ENCODE measurements around the gene OLFM3. TPM values are rescaled to one million over a fixed set of nuclear protein-coding genes. Genes with fewer than 3 reads are reported as not detected.

Gene OLFM3
- total RNA-seq, 1 donor from 2014 or later, result 0.13 TPM

- no peak overlapping the region for H3K4me3 ChIP-seq (ENCODE audit: low read depth, low read length)
- no peaks in the 10 kb centered on the region for H3K36me3 ChIP-seq (ENCODE audit: control insufficient read depth, insufficient read depth, low read length)
- DNase-seq (ENCODE audit: low read depth), result no peak
- TF ChIP-seq CTCF (IDR thresholded peaks at IDR 0.05; ENCODE audit: insufficient read depth, low read length, poor library complexity, severe bottlenecking), result no peak
- H3K27me3 ChIP-seq (ENCODE audit: control insufficient read depth, insufficient read depth, low read length), result peaks cover 10% of the 10 kb centered on the region
Measured at GRCh38 chr1:101995984-101996745, 561 bp downstream of the OLFM3 start.

- H3K36me3 ChIP-seq (ENCODE audit: control insufficient read depth, insufficient read depth, low read length), result no peaks in the 10 kb centered on the region
- peaks cover 10% of the 10 kb centered on the region for H3K27me3 ChIP-seq (ENCODE audit: control insufficient read depth, insufficient read depth, low read length)
- no peak for TF ChIP-seq CTCF (IDR thresholded peaks at IDR 0.05; ENCODE audit: insufficient read depth, low read length, poor library complexity, severe bottlenecking)
- DNase-seq (ENCODE audit: low read depth), result no peak
- H3K4me3 ChIP-seq (ENCODE audit: low read depth, low read length), result no peak overlapping the region
Measured at GRCh38 chr1:101993710-101994109, 3.0 kb downstream of the OLFM3 start.

- DNase-seq (ENCODE audit: low read depth), result no peak
- Histone ChIP-seq H3K36me3 (ENCODE audit: control insufficient read depth, insufficient read depth, low read length) (no peaks in the 10 kb centered on the region), H3K27me3 (ENCODE audit: control insufficient read depth, insufficient read depth, low read length) (peaks cover 10% of the 10 kb centered on the region), H3K4me3 (ENCODE audit: low read depth, low read length) (no peak overlapping the region)
- TF ChIP-seq CTCF (IDR thresholded peaks at IDR 0.05; ENCODE audit: insufficient read depth, low read length, poor library complexity, severe bottlenecking), result no peak
Measured at GRCh38 chr1:101992821-101993575, 3.7 kb downstream of the OLFM3 start.

- TF ChIP-seq CTCF (IDR thresholded peaks at IDR 0.05; ENCODE audit: insufficient read depth, low read length, poor library complexity, severe bottlenecking), result no peak
- Histone ChIP-seq H3K27me3 (ENCODE audit: control insufficient read depth, insufficient read depth, low read length) (no peaks in the 10 kb centered on the region), H3K36me3 (ENCODE audit: control insufficient read depth, insufficient read depth, low read length) (no peaks in the 10 kb centered on the region), H3K4me3 (ENCODE audit: low read depth, low read length) (no peak overlapping the region)
- DNase-seq (ENCODE audit: low read depth), result no peak
Measured at GRCh38 chr1:101980974-101981373, 15.8 kb downstream of the OLFM3 start.

- DNase-seq (ENCODE audit: low read depth), result no peak
- H3K4me3 ChIP-seq (ENCODE audit: low read depth, low read length), result no peak overlapping the region
- H3K36me3 ChIP-seq (ENCODE audit: control insufficient read depth, insufficient read depth, low read length), result no peaks in the 10 kb centered on the region
- no peak for TF ChIP-seq CTCF (IDR thresholded peaks at IDR 0.05; ENCODE audit: insufficient read depth, low read length, poor library complexity, severe bottlenecking)
- no peaks in the 10 kb centered on the region for H3K27me3 ChIP-seq (ENCODE audit: control insufficient read depth, insufficient read depth, low read length)
Measured at GRCh38 chr1:101977266-101977665, 19.5 kb downstream of the OLFM3 start.
